Liver (tissue), 9 donors: ENCODE data around the gene ADGRG2. TPM values are rescaled to one million over a fixed set of nuclear protein-coding genes. Genes with fewer than 3 reads are reported as not detected.

Source experiments
- DNase-seq: peaks from one replicate; pipeline ENCODE4 v3.0.0-alpha.2; 2017; ENCODE audit warnings: low spot score
- H3K27ac ChIP-seq, 2 donors: one replicate each; pipeline ENCODE4 v1.7.0; 2013; ENCODE audit warnings: inconsistent platforms in 2 of 2, low read length in 2 of 2, control low read depth in 1 of 2, low read depth in 1 of 2, mild to moderate bottlenecking in 1 of 2
- H3K27me3 ChIP-seq, 4 donors: one replicate each; pipeline versions ENCODE4 v1.6.1 to v1.7.0; 2013; ENCODE audit warnings: low read length in 3 of 4, inconsistent platforms in 1 of 4, mild to moderate bottlenecking in 1 of 4, moderate library complexity in 1 of 4; ENCODE audit not compliant: control insufficient read depth in 4 of 4, insufficient read depth in 4 of 4
- H3K36me3 ChIP-seq, 4 donors: one replicate each; pipeline versions ENCODE4 v1.6.1 to v1.7.0; 2013; ENCODE audit warnings: low read length in 3 of 4, mild to moderate bottlenecking in 3 of 4, low read depth in 1 of 4, moderate library complexity in 1 of 4; ENCODE audit not compliant: control insufficient read depth in 4 of 4, insufficient read depth in 3 of 4
- H3K4me1 ChIP-seq, 4 donors: one replicate each; pipeline versions ENCODE4 v1.6.1 to v1.7.0; 2013; ENCODE audit warnings: low read length in 3 of 4, mild to moderate bottlenecking in 3 of 4, moderate library complexity in 1 of 4; ENCODE audit not compliant: control insufficient read depth in 4 of 4, insufficient read depth in 4 of 4
- H3K4me3 ChIP-seq, 3 donors: one replicate each; pipeline versions ENCODE4 v1.6.1 to v1.7.0; 2013; ENCODE audit warnings: low read length in 3 of 3, control low read depth in 1 of 3, low read depth in 1 of 3, mild to moderate bottlenecking in 1 of 3
- H3K9ac ChIP-seq, 2 donors: one replicate each; pipeline ENCODE4 v1.7.0; 2013; ENCODE audit warnings: low read length in 2 of 2, mild to moderate bottlenecking in 2 of 2, moderate library complexity in 2 of 2, control low read depth in 1 of 2, low read depth in 1 of 2
- H3K9me3 ChIP-seq, 4 donors: one replicate each; pipeline versions ENCODE4 v1.6.1 to v1.7.0; 2013; ENCODE audit warnings: low read length in 3 of 4; ENCODE audit not compliant: control insufficient read depth in 4 of 4
- EGR1 ChIP-seq, 2 donors: IDR thresholded peaks; 2 replicates each; pipeline ENCODE4 v1.6.1; 2016 to 2018; ENCODE audit warnings: antibody characterized with exemption in 2 of 2, low read depth in 2 of 2
- FOXA1 ChIP-seq: IDR thresholded peaks from 2 replicates; pipeline ENCODE4 v1.6.1; 2016; ENCODE audit warnings: antibody characterized with exemption
- FOXA2 ChIP-seq: IDR thresholded peaks from 2 replicates; pipeline ENCODE4 v1.6.1; 2016; ENCODE audit warnings: antibody characterized with exemption
- GABPA ChIP-seq, 2 donors: IDR thresholded peaks in 1 of 2; conservative IDR thresholded peaks in 1 of 2; 2 replicates each; pipeline ENCODE4 v1.6.1; 2016; ENCODE audit warnings: antibody characterized with exemption in 2 of 2, mild to moderate bottlenecking in 1 of 2, moderate library complexity in 1 of 2
- HNF4A ChIP-seq, 2 donors: conservative IDR thresholded peaks; 2 replicates each; pipeline ENCODE4 v1.6.1; 2016; ENCODE audit warnings: antibody characterized with exemption in 2 of 2, mild to moderate bottlenecking in 2 of 2
- HNF4G ChIP-seq: IDR thresholded peaks from 2 replicates; pipeline ENCODE4 v1.6.1; 2016; ENCODE audit warnings: antibody characterized with exemption
- JUND ChIP-seq, 2 donors: IDR thresholded peaks; 2 replicates each; pipeline ENCODE4 v1.6.1; 2016; ENCODE audit warnings: antibody characterized with exemption in 2 of 2
- NR2F2 ChIP-seq: IDR thresholded peaks from 2 replicates; pipeline ENCODE4 v1.6.1; 2016; ENCODE audit warnings: antibody characterized with exemption
- RAD21 ChIP-seq, 2 donors: IDR thresholded peaks; 2 replicates each; pipeline ENCODE4 v1.6.1; 2016; ENCODE audit warnings: antibody characterized with exemption in 2 of 2, mild to moderate bottlenecking in 2 of 2
- RXRA ChIP-seq, 2 donors: IDR thresholded peaks; 2 replicates each; pipeline ENCODE4 v1.6.1; 2017 to 2018; ENCODE audit warnings: antibody characterized with exemption in 2 of 2, mild to moderate bottlenecking in 1 of 2
- SP1 ChIP-seq: IDR thresholded peaks from 2 replicates; pipeline ENCODE4 v1.6.1; 2018; ENCODE audit warnings: antibody characterized with exemption, mild to moderate bottlenecking
- TAF1 ChIP-seq: conservative IDR thresholded peaks from 2 replicates; pipeline ENCODE4 v1.6.1; 2016; ENCODE audit warnings: antibody characterized with exemption, mild to moderate bottlenecking
- YY1 ChIP-seq: IDR thresholded peaks from 2 replicates; pipeline ENCODE4 v1.6.1; 2016; ENCODE audit warnings: antibody characterized with exemption, mild to moderate bottlenecking
- WGBS: extraction: QIAGEN DNeasy Blood & Tissue Kit; methylation state at CpG from one replicate; pipeline ENCODE4 v1.1.7; 2013; 5-methylcytosine and 5-hydroxymethylcytosine counted together
- polyA plus RNA-seq, 2 donors: library from polyadenylated mRNA; stranded (reverse) in 1 of 2; unstranded in 1 of 2; fragments of 200-250 nt in 1 of 2; fragments of >200 nt in 1 of 2; fragmentation: Nextera tagmentation in 1 of 2; extraction: Ambion mirVana in 1 of 2; gene quantifications; one replicate each; pipeline versions ENCODE4 v1.2.1 to v1.2.3, GENCODE V29; 2013 to 2015
- total RNA-seq, 2 donors: library from RNA; depleted of rRNA; stranded (reverse); fragments of >200 nt; gene quantifications; one replicate each; pipeline ENCODE4 v1.2.3, GENCODE V29; 2014
- TF ChIP-seq, protein P1 (sequence below): IDR thresholded peaks from 2 replicates; pipeline ENCODE4 v1.6.1; 2016; ENCODE audit warnings: antibody characterized with exemption
- TF ChIP-seq, protein P2 (sequence below): fragments of 150-350 bp; IDR thresholded peaks from 2 replicates; pipeline ENCODE4 v1.5.1; 2017; ENCODE audit warnings: improper control_type of control experiment, low read depth, low read length; ENCODE audit not compliant: missing input control
- TF ChIP-seq, protein P3 (sequence below): IDR thresholded peaks from 2 replicates; pipeline ENCODE4 v1.6.1; 2016; ENCODE audit warnings: antibody characterized with exemption
- TF ChIP-seq, protein P4 (sequence below): IDR thresholded peaks from 2 replicates; pipeline ENCODE4 v1.6.1; 2016; ENCODE audit warnings: antibody characterized with exemption, mild to moderate bottlenecking
- TF ChIP-seq, protein P5 (sequence below): IDR thresholded peaks from 2 replicates; pipeline ENCODE4 v1.6.1; 2016; ENCODE audit warnings: antibody characterized with exemption
- donor health status: healthy.
- donor health status: healthy.
- donor health status: healthy.
- donor health status: healthy.
- donor health status: healthy.

Gene ADGRG2
- total and polyA plus RNA-seq, 4 donors: 0.08 to 0.45 (median 0.24) TPM; not detected in 1

DNA sequence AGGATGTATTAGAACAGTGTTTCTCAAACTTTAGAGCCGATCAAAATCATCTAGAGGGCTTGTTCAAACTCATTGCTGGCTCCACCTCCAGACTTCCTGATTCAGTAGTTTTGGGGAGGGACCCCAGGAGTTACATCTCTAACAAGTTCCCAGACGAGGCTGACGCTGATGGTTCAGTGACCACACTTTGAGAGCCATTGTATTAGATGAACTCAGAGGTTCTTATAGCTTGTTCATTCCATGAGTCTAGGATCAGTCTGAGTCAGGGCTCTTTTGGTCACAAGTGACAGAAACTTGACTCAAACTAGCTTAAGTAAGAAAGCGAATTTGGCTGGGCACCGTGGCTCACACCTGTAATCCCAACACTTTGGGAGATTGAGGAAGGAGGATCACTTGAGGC lies 11.5 kb upstream of the ADGRG2 start:
- H3K9ac ChIP-seq: no peak overlapping the region
- no peak overlapping the region for H3K4me3 ChIP-seq
- TF ChIP-seq, protein P1, sequence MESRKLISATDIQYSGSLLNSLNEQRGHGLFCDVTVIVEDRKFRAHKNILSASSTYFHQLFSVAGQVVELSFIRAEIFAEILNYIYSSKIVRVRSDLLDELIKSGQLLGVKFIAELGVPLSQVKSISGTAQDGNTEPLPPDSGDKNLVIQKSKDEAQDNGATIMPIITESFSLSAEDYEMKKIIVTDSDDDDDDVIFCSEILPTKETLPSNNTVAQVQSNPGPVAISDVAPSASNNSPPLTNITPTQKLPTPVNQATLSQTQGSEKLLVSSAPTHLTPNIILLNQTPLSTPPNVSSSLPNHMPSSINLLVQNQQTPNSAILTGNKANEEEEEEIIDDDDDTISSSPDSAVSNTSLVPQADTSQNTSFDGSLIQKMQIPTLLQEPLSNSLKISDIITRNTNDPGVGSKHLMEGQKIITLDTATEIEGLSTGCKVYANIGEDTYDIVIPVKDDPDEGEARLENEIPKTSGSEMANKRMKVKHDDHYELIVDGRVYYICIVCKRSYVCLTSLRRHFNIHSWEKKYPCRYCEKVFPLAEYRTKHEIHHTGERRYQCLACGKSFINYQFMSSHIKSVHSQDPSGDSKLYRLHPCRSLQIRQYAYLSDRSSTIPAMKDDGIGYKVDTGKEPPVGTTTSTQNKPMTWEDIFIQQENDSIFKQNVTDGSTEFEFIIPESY: no peak
- TF ChIP-seq SP1 (no peak), NR2F2 (no peak)
- no peak for DNase-seq
- H3K4me1 ChIP-seq: no peaks in the 10 kb centered on the region
- whole genome bisulfite sequencing: 87% methylated on average over 5 of the region's 5 CpGs
- H3K27ac ChIP-seq: no peak overlapping the region
- H3K27me3 ChIP-seq: no peaks in the 10 kb centered on the region
- no peaks in the 10 kb centered on the region for H3K36me3 ChIP-seq
- no peaks in the 10 kb centered on the region for H3K9me3 ChIP-seq

DNA sequence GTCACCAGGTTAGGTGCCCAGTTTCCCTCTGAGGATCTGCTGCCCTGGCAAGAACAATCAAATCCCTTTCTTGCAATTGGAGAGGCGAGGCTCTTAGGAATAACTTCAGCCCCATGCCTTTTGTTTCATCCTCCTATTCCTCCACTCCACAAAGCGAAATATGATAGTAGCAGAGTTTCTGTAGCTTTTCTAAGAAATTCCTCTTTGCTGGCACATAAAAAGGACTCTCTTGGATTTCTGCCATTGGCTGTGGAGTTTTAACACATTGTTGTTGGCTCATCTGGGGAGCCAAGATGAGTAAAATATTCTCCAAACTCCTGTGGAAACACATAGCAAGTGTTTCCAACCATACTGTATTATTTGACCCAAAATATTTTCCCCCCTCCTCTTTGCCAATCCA lies 11.0 kb upstream of the ADGRG2 start:
- 78% methylated on average over 2 of the region's 2 CpGs for WGBS
- TF ChIP-seq TAF1 (no peak), EGR1 (IDR thresholded peaks at IDR 0.05; ENCODE audit: low read depth in 2 of 2) (no peak), JUND (IDR thresholded peaks at IDR 0.05) (no peak), HNF4G (no peak), SP1 (no peak), YY1 (no peak), FOXA2 (no peak), RXRA (IDR thresholded peaks at IDR 0.05) (no peak), HNF4A (conservative IDR thresholded peaks at IDR 0.05) (no peak), FOXA1 (no peak), RAD21 (IDR thresholded peaks at IDR 0.05) (no peak), GABPA (IDR thresholded peaks at IDR 0.05 in 1 of 2, conservative IDR thresholded peaks at IDR 0.05 in 1 of 2) (no peak)
- TF ChIP-seq, protein P2, sequence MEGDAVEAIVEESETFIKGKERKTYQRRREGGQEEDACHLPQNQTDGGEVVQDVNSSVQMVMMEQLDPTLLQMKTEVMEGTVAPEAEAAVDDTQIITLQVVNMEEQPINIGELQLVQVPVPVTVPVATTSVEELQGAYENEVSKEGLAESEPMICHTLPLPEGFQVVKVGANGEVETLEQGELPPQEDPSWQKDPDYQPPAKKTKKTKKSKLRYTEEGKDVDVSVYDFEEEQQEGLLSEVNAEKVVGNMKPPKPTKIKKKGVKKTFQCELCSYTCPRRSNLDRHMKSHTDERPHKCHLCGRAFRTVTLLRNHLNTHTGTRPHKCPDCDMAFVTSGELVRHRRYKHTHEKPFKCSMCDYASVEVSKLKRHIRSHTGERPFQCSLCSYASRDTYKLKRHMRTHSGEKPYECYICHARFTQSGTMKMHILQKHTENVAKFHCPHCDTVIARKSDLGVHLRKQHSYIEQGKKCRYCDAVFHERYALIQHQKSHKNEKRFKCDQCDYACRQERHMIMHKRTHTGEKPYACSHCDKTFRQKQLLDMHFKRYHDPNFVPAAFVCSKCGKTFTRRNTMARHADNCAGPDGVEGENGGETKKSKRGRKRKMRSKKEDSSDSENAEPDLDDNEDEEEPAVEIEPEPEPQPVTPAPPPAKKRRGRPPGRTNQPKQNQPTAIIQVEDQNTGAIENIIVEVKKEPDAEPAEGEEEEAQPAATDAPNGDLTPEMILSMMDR: no peak
- TF ChIP-seq, protein P3, sequence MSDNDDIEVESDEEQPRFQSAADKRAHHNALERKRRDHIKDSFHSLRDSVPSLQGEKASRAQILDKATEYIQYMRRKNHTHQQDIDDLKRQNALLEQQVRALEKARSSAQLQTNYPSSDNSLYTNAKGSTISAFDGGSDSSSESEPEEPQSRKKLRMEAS: no peak
- TF ChIP-seq, protein P4, sequence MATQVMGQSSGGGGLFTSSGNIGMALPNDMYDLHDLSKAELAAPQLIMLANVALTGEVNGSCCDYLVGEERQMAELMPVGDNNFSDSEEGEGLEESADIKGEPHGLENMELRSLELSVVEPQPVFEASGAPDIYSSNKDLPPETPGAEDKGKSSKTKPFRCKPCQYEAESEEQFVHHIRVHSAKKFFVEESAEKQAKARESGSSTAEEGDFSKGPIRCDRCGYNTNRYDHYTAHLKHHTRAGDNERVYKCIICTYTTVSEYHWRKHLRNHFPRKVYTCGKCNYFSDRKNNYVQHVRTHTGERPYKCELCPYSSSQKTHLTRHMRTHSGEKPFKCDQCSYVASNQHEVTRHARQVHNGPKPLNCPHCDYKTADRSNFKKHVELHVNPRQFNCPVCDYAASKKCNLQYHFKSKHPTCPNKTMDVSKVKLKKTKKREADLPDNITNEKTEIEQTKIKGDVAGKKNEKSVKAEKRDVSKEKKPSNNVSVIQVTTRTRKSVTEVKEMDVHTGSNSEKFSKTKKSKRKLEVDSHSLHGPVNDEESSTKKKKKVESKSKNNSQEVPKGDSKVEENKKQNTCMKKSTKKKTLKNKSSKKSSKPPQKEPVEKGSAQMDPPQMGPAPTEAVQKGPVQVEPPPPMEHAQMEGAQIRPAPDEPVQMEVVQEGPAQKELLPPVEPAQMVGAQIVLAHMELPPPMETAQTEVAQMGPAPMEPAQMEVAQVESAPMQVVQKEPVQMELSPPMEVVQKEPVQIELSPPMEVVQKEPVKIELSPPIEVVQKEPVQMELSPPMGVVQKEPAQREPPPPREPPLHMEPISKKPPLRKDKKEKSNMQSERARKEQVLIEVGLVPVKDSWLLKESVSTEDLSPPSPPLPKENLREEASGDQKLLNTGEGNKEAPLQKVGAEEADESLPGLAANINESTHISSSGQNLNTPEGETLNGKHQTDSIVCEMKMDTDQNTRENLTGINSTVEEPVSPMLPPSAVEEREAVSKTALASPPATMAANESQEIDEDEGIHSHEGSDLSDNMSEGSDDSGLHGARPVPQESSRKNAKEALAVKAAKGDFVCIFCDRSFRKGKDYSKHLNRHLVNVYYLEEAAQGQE: no peak
- TF ChIP-seq, protein P1: no peak
- TF ChIP-seq, protein P5, sequence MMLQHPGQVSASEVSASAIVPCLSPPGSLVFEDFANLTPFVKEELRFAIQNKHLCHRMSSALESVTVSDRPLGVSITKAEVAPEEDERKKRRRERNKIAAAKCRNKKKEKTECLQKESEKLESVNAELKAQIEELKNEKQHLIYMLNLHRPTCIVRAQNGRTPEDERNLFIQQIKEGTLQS: no peak
- no peak for DNase-seq

More for the DNA sequence above, 11.0 kb upstream of the ADGRG2 start:
- H3K9me3 ChIP-seq: no peaks in the 10 kb centered on the region
- H3K36me3 ChIP-seq: no peaks in the 10 kb centered on the region
- H3K27ac ChIP-seq: no peak overlapping the region
- no peaks in the 10 kb centered on the region for H3K27me3 ChIP-seq
- H3K4me1 ChIP-seq: no peaks in the 10 kb centered on the region
- H3K4me3 ChIP-seq: no peak overlapping the region
- no peak overlapping the region for H3K9ac ChIP-seq
